Neural cell (in vitro differentiated cells): ENCODE measurements around the gene CDCP1. TPM values are rescaled to one million over a fixed set of nuclear protein-coding genes. Genes with fewer than 3 reads are reported as not detected.

Experiments used
- H2AFZ ChIP-seq: fragments of 200-600, 300-800 bp; sonication (generic), shearing (Covaris generic); 2 replicates; pipeline ENCODE4 v1.6.0; 2014; ENCODE audit warnings: low read depth, mild to moderate bottlenecking, antibody characterized with exemption, low read length, moderate library complexity
- H3F3A ChIP-seq: fragments of 200-600 bp; shearing (Covaris generic); 2 replicates; pipeline ENCODE4 v1.6.1; 2016; ENCODE audit warnings: mild to moderate bottlenecking, moderate library complexity, mixed read lengths, antibody characterized with exemption, low read length; ENCODE audit not compliant: insufficient read depth, poor library complexity, severe bottlenecking
- H3K27ac ChIP-seq: fragments of 200-600, 300-800 bp; sonication (generic), shearing (Covaris generic); 2 replicates; pipeline ENCODE4 v1.5.1; 2014; ENCODE audit warnings: mild to moderate bottlenecking, low read length, moderate library complexity
- H3K27me3 ChIP-seq: fragments of 300-800, 200-600 bp; sonication (generic), shearing (Covaris generic); 2 replicates; pipeline ENCODE4 v1.6.0; 2014; ENCODE audit warnings: mild to moderate bottlenecking, low read depth, low read length, moderate library complexity; ENCODE audit not compliant: insufficient read depth
- H3K36me3 ChIP-seq: fragments of 300-800, 200-600 bp; sonication (generic), shearing (Covaris generic); 2 replicates; pipeline ENCODE4 v1.5.1; 2014; ENCODE audit warnings: mild to moderate bottlenecking, antibody characterized with exemption, low read length, moderate library complexity; ENCODE audit not compliant: insufficient read depth
- H3K4me2 ChIP-seq: fragments of 300-800, 200-600 bp; sonication (generic), shearing (Covaris generic); 2 replicates; pipeline ENCODE4 v1.6.0; 2014; ENCODE audit warnings: mild to moderate bottlenecking, low read length
- H3K4me3 ChIP-seq: fragments of 300-800, 200-600 bp; sonication (generic), shearing (Covaris generic); 2 replicates; pipeline ENCODE4 v1.5.1; 2014; ENCODE audit warnings: mild to moderate bottlenecking, low read length, moderate library complexity
- H3K79me2 ChIP-seq: fragments of 200-600 bp; shearing (Covaris generic); replicated peaks from 2 replicates; pipeline ENCODE4 v1.6.0; 2014; ENCODE audit warnings: mild to moderate bottlenecking, low read length, moderate library complexity; ENCODE audit not compliant: insufficient read depth
- H3K9ac ChIP-seq: fragments of 300-800, 200-600 bp; sonication (generic), shearing (Covaris generic); 2 replicates; pipeline ENCODE4 v1.6.1; 2016; ENCODE audit warnings: mild to moderate bottlenecking, low read length, mixed read lengths
- H3K9me2 ChIP-seq: fragments of 200-600 bp; shearing (Covaris generic); 2 replicates; pipeline ENCODE4 v1.6.1; 2016; ENCODE audit warnings: mild to moderate bottlenecking, low read length, mixed read lengths; ENCODE audit not compliant: insufficient read depth
- H3K9me3 ChIP-seq: fragments of 200-600, 300-800 bp; sonication (generic), shearing (Covaris generic); 2 replicates; pipeline ENCODE4 v1.6.1; 2016; ENCODE audit warnings: mild to moderate bottlenecking, mixed run types, low read length, moderate library complexity, mixed read lengths
- H4K20me1 ChIP-seq: fragments of 200-600 bp; shearing (Covaris generic); 2 replicates; pipeline ENCODE4 v1.6.1; 2016; ENCODE audit warnings: mild to moderate bottlenecking, mixed run types; ENCODE audit not compliant: insufficient read depth
- EP300 ChIP-seq: fragments of 450-650 bp; conservative IDR thresholded peaks from 2 replicates; pipeline ENCODE4 v1.6.1; 2014; ENCODE audit warnings: antibody characterized with exemption, mild to moderate bottlenecking, moderate library complexity; ENCODE audit not compliant: poor library complexity, severe bottlenecking
- POLR2AphosphoS5 ChIP-seq: IDR thresholded peaks from 2 replicates; pipeline ENCODE4 v1.6.1; 2012
- RAD21 ChIP-seq: fragments of 450-650 bp; conservative IDR thresholded peaks from 2 replicates; pipeline ENCODE4 v1.6.1; 2014; ENCODE audit warnings: antibody characterized with exemption, mild to moderate bottlenecking, moderate library complexity
- SMC3 ChIP-seq: fragments of 450-650 bp; conservative IDR thresholded peaks from 2 replicates; pipeline ENCODE4 v1.6.1; 2014; ENCODE audit warnings: antibody characterized with exemption, mild to moderate bottlenecking, moderate library complexity; ENCODE audit not compliant: poor library complexity
- polyA plus RNA-seq: library from polyadenylated mRNA; depleted of rRNA; stranded (reverse); fragments of >200 nt; gene quantifications from 2 replicates; pipeline ENCODE4 v1.2.3, GENCODE V29; 2014
- TF ChIP-seq, protein P1 (sequence below): fragments of 450-650 bp; IDR thresholded peaks from 2 replicates; pipeline ENCODE4 v1.5.1; 2014; ENCODE audit warnings: antibody characterized with exemption, mild to moderate bottlenecking, moderate library complexity; ENCODE audit not compliant: poor library complexity, severe bottlenecking
- TF ChIP-seq, protein P2 (sequence below): IDR thresholded peaks from 2 replicates; pipeline ENCODE4 v1.6.1; 2012; ENCODE audit warnings: borderline replicate concordance

Gene CDCP1
- polyA plus RNA-seq, 1 donor from 2014 or later, result not detected

DNA sequence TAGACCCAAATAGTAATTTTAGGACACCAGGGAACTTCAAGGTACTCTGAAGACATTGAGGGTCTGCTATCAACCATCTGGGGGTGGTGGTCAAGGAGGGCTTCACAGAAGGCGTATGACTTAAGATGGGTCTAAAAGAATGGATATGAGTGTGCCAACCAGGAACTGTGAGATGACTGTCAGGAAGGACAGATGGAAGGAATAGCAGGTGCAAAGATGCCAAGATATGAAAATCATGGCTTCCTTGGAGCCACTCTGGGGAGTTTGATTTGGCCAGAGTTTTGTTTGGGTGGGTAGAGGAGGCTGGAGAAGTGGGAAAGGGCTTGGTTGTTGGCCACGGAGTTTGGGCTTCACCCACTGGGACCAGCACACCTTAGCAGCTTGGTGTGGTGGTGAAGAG, 21.2 kb downstream of the CDCP1 start:
- H3K9me2 ChIP-seq, result no peaks in the 10 kb centered on the region
- H3K9ac ChIP-seq, result no peak overlapping the region
- no peak overlapping the region for H3K27ac ChIP-seq
- TF ChIP-seq RAD21 (no peak), POLR2AphosphoS5 (no peak)
- TF ChIP-seq, protein P1, sequence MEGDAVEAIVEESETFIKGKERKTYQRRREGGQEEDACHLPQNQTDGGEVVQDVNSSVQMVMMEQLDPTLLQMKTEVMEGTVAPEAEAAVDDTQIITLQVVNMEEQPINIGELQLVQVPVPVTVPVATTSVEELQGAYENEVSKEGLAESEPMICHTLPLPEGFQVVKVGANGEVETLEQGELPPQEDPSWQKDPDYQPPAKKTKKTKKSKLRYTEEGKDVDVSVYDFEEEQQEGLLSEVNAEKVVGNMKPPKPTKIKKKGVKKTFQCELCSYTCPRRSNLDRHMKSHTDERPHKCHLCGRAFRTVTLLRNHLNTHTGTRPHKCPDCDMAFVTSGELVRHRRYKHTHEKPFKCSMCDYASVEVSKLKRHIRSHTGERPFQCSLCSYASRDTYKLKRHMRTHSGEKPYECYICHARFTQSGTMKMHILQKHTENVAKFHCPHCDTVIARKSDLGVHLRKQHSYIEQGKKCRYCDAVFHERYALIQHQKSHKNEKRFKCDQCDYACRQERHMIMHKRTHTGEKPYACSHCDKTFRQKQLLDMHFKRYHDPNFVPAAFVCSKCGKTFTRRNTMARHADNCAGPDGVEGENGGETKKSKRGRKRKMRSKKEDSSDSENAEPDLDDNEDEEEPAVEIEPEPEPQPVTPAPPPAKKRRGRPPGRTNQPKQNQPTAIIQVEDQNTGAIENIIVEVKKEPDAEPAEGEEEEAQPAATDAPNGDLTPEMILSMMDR, result no peak
- H4K20me1 ChIP-seq, result no peaks in the 10 kb centered on the region
- H3K9me3 ChIP-seq, result no peaks in the 10 kb centered on the region
- no peaks in the 10 kb centered on the region for H3K79me2 ChIP-seq
- no peak overlapping the region for H2AFZ ChIP-seq
- H3K36me3 ChIP-seq, result no peaks in the 10 kb centered on the region
- no peak overlapping the region for H3K4me2 ChIP-seq
- H3K27me3 ChIP-seq, result no peaks in the 10 kb centered on the region
- no peak overlapping the region for H3K4me3 ChIP-seq
- H3F3A ChIP-seq, result no peaks in the 10 kb centered on the region

DNA sequence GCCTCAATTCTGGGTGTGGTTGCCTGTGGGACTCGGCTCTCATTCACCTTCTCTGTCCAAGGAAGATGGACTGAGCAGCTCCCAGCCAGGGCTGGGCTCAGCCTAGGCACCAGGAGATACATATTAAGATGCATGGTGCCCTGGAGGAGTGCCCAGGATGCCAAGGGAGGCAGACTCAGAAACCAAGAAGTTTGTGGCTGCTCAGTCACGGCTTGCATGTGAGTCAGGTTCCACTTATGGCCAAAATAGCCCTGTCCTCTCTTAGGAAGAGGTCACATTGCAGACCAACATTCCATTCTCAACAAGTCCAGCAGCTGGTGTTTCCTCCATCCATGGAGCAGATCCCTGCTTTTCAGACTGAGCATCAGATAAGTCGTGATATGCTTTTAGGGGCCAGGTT, 21.8 kb downstream of the CDCP1 start:
- Histone ChIP-seq H2AFZ (no peak overlapping the region), H3F3A (no peaks in the 10 kb centered on the region), H3K36me3 (no peaks in the 10 kb centered on the region), H3K9ac (no peak overlapping the region), H3K4me2 (no peak overlapping the region), H3K9me3 (no peaks in the 10 kb centered on the region), H3K9me2 (no peaks in the 10 kb centered on the region), H3K79me2 (no peaks in the 10 kb centered on the region), H3K27me3 (no peaks in the 10 kb centered on the region), H3K4me3 (no peak overlapping the region), H4K20me1 (no peaks in the 10 kb centered on the region), H3K27ac (no peak overlapping the region)
- TF ChIP-seq, protein P1, result no peak
- TF ChIP-seq, protein P2, sequence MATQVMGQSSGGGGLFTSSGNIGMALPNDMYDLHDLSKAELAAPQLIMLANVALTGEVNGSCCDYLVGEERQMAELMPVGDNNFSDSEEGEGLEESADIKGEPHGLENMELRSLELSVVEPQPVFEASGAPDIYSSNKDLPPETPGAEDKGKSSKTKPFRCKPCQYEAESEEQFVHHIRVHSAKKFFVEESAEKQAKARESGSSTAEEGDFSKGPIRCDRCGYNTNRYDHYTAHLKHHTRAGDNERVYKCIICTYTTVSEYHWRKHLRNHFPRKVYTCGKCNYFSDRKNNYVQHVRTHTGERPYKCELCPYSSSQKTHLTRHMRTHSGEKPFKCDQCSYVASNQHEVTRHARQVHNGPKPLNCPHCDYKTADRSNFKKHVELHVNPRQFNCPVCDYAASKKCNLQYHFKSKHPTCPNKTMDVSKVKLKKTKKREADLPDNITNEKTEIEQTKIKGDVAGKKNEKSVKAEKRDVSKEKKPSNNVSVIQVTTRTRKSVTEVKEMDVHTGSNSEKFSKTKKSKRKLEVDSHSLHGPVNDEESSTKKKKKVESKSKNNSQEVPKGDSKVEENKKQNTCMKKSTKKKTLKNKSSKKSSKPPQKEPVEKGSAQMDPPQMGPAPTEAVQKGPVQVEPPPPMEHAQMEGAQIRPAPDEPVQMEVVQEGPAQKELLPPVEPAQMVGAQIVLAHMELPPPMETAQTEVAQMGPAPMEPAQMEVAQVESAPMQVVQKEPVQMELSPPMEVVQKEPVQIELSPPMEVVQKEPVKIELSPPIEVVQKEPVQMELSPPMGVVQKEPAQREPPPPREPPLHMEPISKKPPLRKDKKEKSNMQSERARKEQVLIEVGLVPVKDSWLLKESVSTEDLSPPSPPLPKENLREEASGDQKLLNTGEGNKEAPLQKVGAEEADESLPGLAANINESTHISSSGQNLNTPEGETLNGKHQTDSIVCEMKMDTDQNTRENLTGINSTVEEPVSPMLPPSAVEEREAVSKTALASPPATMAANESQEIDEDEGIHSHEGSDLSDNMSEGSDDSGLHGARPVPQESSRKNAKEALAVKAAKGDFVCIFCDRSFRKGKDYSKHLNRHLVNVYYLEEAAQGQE, result no peak
- TF ChIP-seq SMC3, result no peak
- no peak for TF ChIP-seq EP300
